GM21619 (cell line): Measurements from ENCODE around the gene ATP11B.

ENCODE experiments used
- ATAC-seq: cut with Tn5 transposase; IDR thresholded peaks from one replicate; pipeline ENCODE4 v1.9.1; 2021; ENCODE audit not compliant: unreplicated experiment

ATP11B gene

GRCh38 chr3:182948305-182948704 is 155.0 kb downstream of the ATP11B start:
- no peak for ATAC-seq

- no peak for ATAC-seq
Measured at GRCh38 chr3:182949688-182950087, 156.4 kb downstream of the ATP11B start.

GRCh38 chr3:182954553-182955235 is 161.4 kb downstream of the ATP11B start:
- peak; percentile 94 for ATAC-seq

GRCh38 chr3:182957226-182957625 is 163.9 kb downstream of the ATP11B start:
- no peak for ATAC-seq

- no peak for ATAC-seq
Measured at GRCh38 chr3:182957676-182958266, 164.5 kb downstream of the ATP11B start.

- ATAC-seq, result no peak
Measured at GRCh38 chr3:182959474-182960350, 166.4 kb downstream of the ATP11B start.

GRCh38 chr3:182962166-182962565 is 168.9 kb downstream of the ATP11B start:
- no peak for ATAC-seq

GRCh38 chr3:182964179-182964578 is 170.9 kb downstream of the ATP11B start:
- no peak for ATAC-seq

GRCh38 chr3:182965861-182966366 is 172.6 kb downstream of the ATP11B start:
- no peak for ATAC-seq

GRCh38 chr3:182967218-182968204 is 174.2 kb downstream of the ATP11B start:
- peak; percentile 55 for ATAC-seq

- no peak for ATAC-seq
Measured at GRCh38 chr3:182969277-182969676, 176.0 kb downstream of the ATP11B start.

GRCh38 chr3:182969853-182970252 is 176.5 kb downstream of the ATP11B start:
- no peak for ATAC-seq

- no peak for ATAC-seq
Measured at GRCh38 chr3:182970811-182971418, 177.6 kb downstream of the ATP11B start.
